NCI-H345 treated with DMSO at 0.1 percent for 48 hours (cell line): ENCODE results near the gene ZNF317.

ENCODE experiments used
- DNase-seq: peaks from one replicate; lab custom pipeline; 2025; ENCODE audit not compliant: unreplicated experiment; lab: John Stamatoyannopoulos, UW

ZNF317 gene

DNA sequence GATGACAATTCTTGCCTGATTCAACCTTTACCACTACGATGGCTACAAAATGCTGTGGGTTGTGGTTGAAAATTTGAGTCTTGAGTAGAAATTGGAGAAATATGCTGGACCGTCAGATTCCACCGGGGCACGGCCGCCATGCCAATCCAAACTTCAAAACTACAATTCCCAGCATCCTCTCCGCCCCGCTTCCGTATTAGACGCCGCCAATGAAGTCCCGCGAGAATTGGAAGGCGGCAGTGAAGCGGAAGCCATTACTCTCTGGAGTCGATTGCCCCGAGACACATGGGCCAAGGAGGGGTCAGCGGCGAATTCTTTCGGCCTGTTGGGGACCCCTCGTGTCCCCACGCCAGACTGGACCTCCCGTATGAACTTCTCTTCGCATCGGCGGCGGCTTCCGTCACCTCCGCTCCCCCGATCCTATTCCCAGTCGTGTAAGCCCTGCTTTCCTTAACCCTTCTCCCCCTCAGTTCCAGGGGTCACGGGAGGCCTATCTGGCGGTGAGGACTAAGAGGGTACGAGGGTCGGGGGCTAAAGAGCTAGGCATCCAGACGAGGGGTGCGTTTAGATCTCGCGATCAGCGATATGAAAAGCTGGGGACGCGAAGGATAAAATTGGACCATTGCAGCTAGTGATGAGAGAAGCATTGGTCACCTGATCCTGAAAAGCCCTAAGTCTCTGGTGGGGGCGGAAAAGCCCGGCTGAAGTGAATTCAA lies at the start of gene ZNF317:
TSS of gene ZNF317 (plus strand) at position 239 of the 716 bp plus-strand sequence. CDS start 15,620 bp downstream, outside the sequence.
- DNase-seq, result peak; percentile 95

DNA sequence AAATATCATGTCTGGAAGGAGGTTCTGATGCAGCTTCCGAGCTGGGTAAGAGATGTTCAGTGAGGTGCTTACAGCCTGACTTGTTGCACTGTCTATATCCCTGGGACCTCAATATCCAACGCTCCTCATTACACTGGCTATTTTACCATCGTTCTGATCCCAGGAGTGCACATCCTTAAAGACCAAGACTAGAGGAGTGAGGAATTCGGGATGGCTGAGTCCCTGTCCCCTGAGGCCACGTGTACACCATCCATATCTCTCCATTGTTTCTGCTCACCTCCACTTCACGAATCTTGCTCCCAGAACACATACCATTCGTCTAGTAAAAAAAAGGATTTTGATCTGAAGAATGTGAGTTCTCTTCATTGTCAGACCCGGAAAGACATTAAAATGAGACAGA lies 32.8 kb upstream of the ZNF317 start, which contains the start of gene OR7G2:
TSS of gene OR7G2 (minus strand) at position 101 of the 400 bp plus-strand sequence. CDS start 4,232 bp downstream, outside the sequence.
- no peak for DNase-seq

DNA sequence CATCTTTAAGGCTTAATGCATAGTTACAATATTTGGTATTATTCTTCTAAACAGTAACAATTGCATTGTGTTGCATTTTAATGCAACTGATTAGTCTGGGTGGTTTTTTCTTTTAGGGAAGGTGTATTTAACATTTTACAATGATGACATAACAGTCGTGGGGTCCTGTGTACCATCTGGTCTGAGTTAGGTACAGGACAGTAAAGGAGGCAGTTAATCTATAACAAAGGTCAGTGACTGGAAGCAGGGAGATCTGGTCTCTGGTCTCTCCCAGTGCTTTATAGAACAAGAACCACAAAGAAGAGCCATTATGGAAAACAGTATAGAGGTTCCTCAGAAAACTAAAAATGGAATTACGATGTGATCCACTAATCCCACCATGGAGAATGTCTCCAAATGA lies 30.2 kb upstream of the ZNF317 start:
- no peak for DNase-seq

DNA sequence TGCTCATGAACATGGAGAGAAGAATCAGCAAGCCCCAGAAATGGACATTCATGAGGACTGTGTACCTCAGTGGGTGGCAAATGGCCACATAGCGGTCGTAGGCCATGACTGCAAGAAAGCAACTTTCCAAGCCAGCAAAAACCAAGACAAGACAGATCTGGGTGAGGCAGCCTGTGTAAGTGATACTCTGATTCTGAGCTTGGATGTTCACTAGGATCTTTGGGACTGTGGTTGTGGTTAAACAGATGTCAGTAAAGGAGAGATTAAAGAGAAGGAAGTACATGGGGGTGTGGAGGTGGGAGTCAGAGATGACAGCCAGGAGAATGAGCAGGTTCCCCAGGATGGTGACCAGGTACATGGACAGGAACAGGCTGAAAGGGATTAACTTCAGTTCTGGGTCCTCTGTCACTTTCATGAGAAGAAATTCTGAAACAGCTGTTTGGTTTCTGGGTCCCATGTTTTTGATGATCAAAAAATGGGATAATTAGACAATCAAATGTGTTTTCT lies 24.8 kb upstream of the ZNF317 start, which contains the start of gene OR7G1:
TSS of gene OR7G1 (minus strand) at position 457 of the 507 bp plus-strand sequence. CDS start at position 457, 0 bp downstream.
- no peak for DNase-seq

DNA sequence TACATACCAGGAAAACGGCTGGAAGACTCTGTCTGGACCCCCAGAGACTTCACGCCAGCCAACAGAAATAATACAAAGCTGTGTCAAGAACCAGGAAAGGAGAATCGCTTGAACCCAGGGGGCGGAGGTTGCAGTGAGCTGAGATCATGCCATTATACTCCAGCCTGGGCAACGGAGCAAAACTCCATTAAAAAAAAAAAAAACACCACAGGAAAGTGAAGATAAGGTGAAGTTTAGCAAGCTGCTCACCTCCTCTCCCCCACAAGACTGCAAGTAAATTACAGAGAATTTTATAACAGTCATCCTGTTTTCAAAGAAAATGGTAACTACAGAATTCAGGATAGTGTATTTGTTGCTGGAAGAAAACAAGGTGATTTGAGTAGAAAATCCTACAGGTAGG lies 23.6 kb upstream of the ZNF317 start:
- DNase-seq, result no peak

DNA sequence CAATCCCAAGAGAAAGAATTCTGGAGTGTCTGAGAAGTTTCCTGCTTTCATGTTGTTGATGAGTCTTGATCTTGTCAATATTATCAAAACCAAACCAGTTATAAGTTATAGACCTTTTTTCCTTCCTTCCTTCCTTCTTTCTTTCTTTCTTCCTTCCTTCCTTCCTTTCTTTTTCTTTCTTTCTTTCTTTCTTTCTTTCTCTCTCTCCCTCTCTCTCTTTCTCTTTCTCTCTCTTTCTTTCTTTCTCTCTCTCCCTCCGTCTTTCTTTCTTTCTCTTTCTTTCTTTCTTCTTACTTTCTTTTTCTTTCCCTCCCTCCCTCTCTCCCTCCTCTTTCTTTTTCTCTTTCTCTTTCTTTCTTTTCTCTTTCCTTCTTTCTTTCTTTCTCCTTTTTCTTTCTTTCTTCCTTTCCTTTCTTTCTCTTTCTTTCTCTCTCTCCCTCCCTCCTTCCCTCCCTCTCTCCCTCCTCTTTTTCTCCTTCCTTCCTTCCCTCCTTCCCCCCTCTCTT lies 13.2 kb upstream of the ZNF317 start, which contains the start of gene OR7G3:
TSS of gene OR7G3 (minus strand) at position 51 of the 506 bp plus-strand sequence. CDS start at position 51, 0 bp downstream.
- DNase-seq, result no peak

DNA sequence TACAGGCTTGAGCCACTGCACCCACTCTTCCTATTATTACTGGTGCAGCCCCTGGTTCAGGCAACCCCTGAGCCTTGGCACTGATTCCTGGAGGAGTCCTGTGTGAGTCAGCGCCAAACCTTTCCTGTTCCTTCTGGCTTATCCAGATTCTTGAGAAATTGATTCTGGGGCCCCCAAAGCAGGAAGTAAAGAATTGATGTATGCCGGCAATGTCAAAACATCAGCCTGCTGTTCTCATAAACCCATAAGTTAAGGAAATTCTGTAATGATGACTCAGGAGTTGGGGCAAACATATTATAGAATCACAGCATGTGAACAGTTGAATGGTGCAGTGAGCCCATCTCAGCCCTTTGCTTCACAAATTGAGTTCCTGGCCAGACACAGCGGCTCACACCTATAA lies 12.0 kb upstream of the ZNF317 start:
- DNase-seq, result no peak

DNA sequence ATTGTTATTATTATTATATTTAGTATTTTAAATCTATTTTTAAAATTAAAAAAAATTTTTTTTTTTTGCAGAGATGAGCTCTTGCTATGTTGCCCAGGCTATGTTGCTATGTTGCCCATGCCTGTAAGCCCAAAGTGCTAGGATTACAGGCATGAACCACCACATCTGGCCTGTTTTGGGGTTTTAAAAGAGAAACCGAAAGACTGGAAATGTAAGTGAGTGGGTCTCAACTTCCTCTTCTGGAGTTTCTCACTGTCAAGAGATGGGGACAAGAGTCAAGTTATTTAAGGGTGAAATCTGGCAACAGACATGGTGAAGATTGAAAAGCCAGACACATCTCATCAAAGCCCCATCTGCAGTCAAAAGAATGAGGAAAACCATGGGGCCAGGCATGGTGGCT lies 9.2 kb upstream of the ZNF317 start:
- DNase-seq, result no peak

DNA sequence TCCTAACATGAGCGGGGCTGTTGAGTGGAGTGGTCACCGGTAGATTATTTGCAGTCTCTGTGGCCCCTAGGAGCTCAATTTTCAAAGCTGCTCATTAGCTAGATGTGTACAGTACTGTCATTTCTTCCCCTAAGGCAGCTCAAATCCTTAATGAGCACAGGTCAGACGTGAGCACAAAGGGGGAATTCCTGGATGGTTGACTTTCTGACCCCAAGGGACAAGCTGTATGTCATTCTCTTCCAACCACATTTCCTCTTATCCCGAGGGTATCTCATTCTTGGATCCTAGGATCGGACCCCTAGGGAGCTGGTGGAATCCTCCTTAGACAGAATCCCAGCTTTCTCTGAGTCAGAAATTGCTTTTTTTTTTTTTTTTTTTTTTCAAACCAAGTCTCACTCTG lies 7.8 kb upstream of the ZNF317 start:
- no peak for DNase-seq

DNA sequence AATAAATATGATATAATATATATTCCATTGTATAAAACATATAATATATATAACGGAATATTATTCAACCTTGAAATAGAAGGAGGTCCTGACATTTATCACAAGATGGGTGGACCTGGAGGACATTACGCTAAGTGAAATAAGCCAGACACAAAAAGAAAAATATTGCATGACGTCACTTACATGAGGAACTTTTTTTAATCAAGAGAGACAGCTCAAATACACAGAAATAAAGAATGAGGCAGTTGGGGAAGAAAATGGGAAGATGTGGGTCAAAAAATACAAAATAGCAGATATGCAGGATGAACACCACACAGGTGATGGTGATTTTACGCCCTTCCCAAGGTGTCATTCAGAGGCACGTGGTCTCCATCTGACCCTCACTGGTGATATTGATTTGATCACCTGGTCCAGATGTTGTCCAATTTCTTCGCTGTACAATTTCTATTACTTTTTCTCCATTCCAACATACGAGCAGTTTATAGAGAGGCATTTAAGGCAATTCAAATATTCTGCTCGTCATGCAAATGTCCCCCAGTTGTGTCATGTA lies 513 bp upstream of the ZNF317 start:
- no peak for DNase-seq

DNA sequence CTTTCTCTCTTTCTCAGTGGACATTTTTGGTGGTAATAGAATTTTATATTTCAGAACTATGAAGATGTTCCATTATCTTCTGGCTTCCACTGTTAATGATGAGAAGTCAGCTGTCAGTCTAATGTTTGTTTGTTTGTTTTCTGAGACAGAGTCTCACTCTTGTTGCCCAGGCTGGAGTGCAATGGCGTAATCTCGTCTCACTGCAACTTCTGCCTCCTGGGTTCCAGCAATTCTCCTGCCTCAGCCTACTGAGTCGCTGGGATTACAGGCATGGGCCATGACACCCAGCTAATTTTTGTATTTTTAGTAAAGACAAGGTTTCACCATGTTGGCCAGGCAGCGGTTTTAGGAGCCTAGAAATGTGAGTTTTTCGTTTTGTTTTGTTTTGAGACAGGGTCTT lies 4.7 kb downstream of the ZNF317 start:
- DNase-seq, result no peak

DNA sequence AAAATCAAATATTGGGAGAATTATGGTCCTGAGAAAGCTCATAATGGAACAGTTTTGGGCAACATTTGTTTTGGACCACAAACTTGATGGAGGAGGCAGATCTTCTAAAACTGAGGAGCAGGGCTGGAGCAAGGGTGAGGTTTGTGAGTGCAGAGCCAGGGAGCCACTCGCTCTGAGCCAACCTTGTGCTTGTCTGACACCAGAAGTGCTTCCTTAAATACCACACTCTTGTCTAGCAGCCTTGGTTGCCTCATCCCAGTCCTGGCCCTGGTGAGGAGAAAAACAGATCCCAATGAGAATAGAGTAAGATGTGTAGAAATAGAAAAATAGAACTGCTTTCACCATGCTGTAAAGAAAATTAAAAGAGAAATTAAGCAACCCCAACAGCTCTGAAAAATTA lies 6.7 kb downstream of the ZNF317 start:
- no peak for DNase-seq

DNA sequence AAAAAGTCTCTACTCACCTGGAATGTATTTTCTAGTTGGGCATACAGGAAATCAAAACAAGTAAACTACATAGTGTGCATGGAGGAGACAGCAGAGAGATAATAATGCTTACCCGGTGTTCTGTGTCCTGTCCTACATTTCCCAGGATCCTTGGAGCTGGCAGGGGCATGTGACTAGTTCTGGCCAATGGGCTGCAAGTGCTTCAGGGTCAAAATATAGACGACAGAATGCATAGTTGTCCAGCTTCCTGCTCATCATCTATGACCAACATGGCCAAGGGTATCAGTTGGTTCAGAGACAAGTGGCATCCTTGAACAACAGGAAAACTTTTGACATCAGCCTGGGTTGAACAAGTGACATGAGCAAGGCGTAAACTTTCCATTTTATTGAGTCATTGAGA lies 8.5 kb downstream of the ZNF317 start:
- DNase-seq, result no peak

DNA sequence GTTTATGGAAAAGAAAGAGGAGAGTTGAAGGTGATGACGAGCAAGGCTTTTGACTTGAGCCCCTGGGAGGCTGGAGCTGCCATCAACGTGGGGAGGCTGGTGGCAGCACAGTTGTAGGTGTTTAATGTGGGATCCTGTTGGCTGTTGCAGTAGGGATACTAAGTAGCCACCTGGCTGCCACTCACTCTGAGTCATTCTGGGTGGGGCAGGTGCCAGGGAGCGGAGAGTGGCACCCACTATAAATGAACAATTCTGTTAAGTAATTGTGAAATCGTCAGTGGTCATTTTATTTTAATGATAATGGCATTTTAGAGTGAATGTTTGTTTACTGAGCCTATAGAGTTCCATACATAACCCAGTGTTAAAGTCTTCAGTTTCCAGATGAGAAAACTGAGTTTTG lies 9.8 kb downstream of the ZNF317 start:
- DNase-seq, result no peak

DNA sequence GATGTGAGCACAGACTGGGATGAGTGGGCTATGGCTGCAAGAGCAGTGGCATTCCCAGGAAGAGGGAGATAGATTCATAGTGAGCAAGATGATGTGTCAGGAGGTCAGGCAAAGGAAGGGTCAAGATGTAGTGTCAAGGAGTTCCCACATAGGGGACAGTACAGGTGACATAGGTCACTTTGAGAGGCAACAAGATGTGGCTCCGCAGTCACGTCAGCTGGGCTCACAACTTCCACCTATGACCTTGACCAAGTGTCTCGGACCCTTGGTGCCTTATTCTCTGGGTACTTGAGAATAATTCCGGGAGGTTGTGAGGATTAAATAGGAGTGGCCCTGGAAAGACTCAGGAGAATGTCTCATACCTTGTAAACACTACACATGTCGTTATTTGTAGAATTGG lies 10.5 kb downstream of the ZNF317 start:
- DNase-seq, result no peak

DNA sequence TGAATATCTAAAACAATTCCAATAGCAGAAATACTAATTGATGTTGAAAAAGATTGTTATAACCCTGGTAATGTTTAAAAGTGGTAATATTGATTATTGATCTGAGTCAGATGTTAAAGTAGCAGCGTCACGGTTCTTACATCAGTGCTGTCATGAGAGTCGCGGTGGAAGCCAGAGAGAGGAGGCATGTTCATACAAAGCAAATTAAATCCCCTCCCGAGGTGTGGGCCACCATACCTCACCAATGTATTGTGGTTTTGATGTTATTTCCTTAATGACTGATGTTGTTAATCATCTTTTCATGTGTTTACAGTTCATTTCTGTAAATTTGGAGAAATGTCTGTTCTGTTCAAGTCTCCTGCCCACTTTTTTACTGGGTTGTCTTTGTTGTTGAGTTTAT lies 11.2 kb downstream of the ZNF317 start:
- DNase-seq, result no peak

DNA sequence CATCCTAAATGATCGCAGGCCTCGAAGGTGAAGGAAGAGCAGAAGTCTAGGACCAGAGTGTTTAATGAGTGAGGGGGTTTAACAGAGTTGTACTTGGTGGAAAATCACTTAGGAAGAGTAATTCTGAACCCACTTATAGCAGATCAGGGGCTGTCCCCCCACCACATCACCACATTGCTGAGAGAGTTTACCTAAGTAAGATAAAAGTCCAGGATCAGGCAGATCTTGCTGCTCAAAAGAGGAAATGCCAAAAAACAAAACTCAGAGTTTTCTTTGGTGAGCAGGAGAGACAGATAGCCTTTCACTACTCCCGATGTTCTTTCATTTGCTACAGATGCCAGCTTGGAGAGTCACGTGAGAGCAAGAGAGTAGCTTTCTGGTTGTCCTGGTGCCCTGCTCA lies 15.4 kb downstream of the ZNF317 start:
- no peak for DNase-seq

DNA sequence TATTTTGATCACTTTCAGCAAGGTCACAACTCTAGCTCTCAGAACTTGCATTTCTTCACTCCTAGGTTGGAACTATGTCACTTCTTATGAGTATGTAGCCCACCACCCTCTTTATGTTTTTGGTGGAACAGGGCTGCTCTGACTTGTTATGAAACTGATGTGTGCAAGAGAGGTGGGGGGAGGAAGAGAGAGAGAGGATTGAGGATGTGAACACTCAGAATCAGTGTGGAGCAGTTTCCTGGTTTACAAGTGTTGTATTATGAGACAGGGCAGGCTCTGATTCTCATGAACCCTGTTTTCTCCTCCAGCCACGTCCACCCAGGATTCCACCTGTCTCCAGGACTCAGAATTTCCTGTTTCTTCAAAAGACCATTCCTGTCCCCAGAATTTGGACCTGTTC lies 16.1 kb downstream of the ZNF317 start:
- DNase-seq, result no peak

DNA sequence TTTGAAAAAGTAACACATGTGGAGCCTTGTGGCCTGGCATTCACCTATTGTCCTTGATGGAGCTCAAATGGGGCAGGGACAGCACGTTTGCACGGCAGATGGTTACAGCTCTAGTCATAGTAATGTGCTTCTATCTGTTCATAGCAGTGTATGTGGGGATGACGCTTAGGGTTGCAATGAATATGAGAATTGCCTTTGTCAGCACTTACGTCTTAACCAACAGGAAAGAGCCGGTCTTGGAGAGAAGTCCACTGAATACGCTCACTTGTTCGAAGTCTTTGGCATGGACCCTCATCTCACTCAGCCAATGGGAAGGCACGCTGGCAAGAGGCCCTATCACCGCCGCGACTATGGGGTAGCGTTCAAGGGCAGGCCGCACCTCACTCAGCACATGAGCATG lies 19.7 kb downstream of the ZNF317 start:
- DNase-seq, result no peak

DNA sequence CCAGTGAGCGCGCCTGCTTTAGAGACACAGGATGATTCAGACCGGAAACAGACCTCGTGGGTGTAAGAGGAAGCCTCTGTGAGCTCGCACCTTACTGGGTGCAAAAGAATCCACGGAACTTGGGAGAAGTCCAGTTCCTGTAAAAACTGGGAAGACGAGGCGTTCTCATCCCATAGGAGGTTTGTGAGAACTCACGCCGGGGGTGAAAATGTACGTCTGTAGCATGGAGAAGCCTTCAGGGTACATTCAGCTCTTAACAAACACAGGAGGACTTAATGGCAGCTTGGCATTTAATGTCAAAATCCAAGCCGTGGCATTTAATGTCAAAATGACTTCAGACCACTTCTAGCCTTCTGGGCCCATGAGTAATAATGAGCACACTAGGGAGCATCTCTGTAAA lies 21.2 kb downstream of the ZNF317 start:
- DNase-seq, result no peak

DNA sequence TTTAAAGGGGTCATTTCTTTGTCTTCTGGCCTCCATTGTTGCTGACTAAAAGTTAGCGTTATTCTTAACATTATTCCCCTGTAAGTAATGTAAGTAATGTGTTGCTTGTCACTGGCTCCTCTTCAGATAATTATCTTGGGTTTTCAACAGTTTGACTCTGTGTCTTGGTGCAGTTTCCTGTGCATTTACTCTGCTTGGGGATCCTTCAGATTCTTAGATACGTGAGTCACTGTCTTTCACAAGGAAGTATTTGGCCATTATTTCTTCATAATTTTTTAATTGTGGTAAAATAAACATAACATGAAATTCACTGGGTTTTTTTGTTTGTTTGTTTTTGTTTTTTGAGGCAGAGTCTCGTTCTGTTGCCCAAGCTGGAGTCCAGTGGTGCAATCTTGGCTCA lies 25.1 kb downstream of the ZNF317 start:
- DNase-seq, result no peak

DNA sequence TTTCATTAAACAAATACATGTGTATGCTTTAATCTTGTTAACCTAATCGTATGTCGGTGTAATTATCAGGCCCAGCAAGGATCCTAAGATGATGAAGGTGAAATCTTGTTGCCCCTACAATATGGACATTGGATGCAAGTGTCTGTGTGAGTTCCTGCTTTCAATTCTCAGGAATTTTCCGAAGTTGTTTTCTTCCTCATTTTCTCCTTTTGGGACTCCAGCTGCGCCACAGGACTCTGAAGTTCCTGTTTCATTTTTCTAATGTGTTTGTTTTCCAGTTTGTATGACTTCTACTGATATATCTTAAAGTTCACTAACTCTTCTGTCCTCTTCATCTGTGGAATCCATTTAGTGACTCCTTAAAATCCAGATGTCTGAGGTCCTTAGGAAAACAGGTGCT lies 26.6 kb downstream of the ZNF317 start:
- DNase-seq, result no peak
